ENCODE results near the gene MYO5C. TPM values are rescaled to one million over a fixed set of nuclear protein-coding genes. Genes with fewer than 3 reads are reported as not detected.

MYO5C gene
- total and polyA plus RNA-seq, 2 of the 4 experiments (the other 2 are of a cell fraction) = under 0.01 to 0.03 TPM

- no peak overlapping the region for H3K18ac ChIP-seq (ENCODE audit: low read depth, low read length)
- DNase-seq (no peak), ATAC-seq (ENCODE audit: low read depth) (no peak)
- H4K91ac ChIP-seq (ENCODE audit: insufficient read depth, low read depth, low read length) = no peak overlapping the region
- ChIA-PET POLR2A (ENCODE audit: unreplicated experiment) (no interaction called here), CTCF (no interaction called here)
- intact Hi-C loops (cut with micrococcal nuclease) (no loop called here), in situ Hi-C loops (cut with MboI; ENCODE audit: low sequenced_read_pairs) (no loop called here), dilution Hi-C loops (cut with HindIII; ENCODE audit: low sequenced_read_pairs, unreplicated experiment) (no loop called here)
- no peaks in the 10 kb centered on the region for H4K20me1 ChIP-seq (ENCODE audit: insufficient read depth, low read length)
- no peak overlapping the region for H3K23ac ChIP-seq (ENCODE audit: low read depth, low read length)
- no peak overlapping the region for H3K27ac ChIP-seq (ENCODE audit: insufficient read depth, low read length)
- H2BK15ac ChIP-seq (ENCODE audit: low read depth, low read length) = no peak overlapping the region
- H3K4ac ChIP-seq (ENCODE audit: low read depth, low read length) = no peak overlapping the region
- H3K9ac ChIP-seq (ENCODE audit: low read depth, low read length) = no peak overlapping the region
- H3K27me3 ChIP-seq (ENCODE audit: control insufficient read depth, insufficient read depth, low read length) = no peaks in the 10 kb centered on the region; the same call in 1 of the 2 replicates
- no peak for TF ChIP-seq RAD21 (IDR thresholded peaks at IDR 0.05; ENCODE audit: low read length)
- BruUV-seq (replicated peaks) = no TSS peak
- H2BK120ac ChIP-seq (ENCODE audit: low read depth, low read length) = no peak overlapping the region
- no peaks in the 10 kb centered on the region for H3K79me1 ChIP-seq (ENCODE audit: low read depth in 1 of 2, low read length in 2 of 2)
- H4K5ac ChIP-seq (ENCODE audit: low read depth, low read length) = no peak overlapping the region
- no peak overlapping the region for H4K8ac ChIP-seq (ENCODE audit: low read depth in 2 of 2, low read length in 2 of 2)
- H3K9me1 ChIP-seq (ENCODE audit: insufficient read depth, low read length) = peaks cover 3% of the 10 kb centered on the region
- no peak overlapping the region for H3K56ac ChIP-seq (ENCODE audit: extremely low read depth, insufficient read depth, low read length)
- WGBS, 2 experiments (ENCODE audit: extremely low coverage in 2 of 2, insufficient read length in 1 of 2) = 84% methylated on average over 3 of the region's 3 CpGs; no CpG with 5 or more reads in 1 of the 2 experiments
- no peak overlapping the region for H3K14ac ChIP-seq (replicated peaks; ENCODE audit: low read depth, low read length)
- no peak overlapping the region for H2AK9ac ChIP-seq (replicated peaks; ENCODE audit: low read depth, low read length, poor library complexity)
- H3K4me2 ChIP-seq (ENCODE audit: low read depth, low read length) = no peak overlapping the region
- no peak overlapping the region for H2AFZ ChIP-seq (replicated peaks; ENCODE audit: low read length, poor library complexity)
- H3K36me3 ChIP-seq (ENCODE audit: control insufficient read depth, insufficient read depth, low read length) = no peaks in the 10 kb centered on the region
- H3K4me1 ChIP-seq (ENCODE audit: control insufficient read depth, insufficient read depth, low read length) = peaks cover 5% of the 10 kb centered on the region
- no peak overlapping the region for H2BK20ac ChIP-seq (ENCODE audit: low read depth, low read length)
- H2AK5ac ChIP-seq (ENCODE audit: low read depth, low read length) = no peak overlapping the region
- no peaks in the 10 kb centered on the region for H3K9me3 ChIP-seq (ENCODE audit: control insufficient read depth, insufficient read depth, low read length)
- H3K4me3 ChIP-seq (ENCODE audit: insufficient read depth, low read depth, low read length) = no peak overlapping the region
- no peak overlapping the region for H2BK5ac ChIP-seq (ENCODE audit: low read depth, low read length, poor library complexity, severe bottlenecking)
Measured at GRCh38 chr15:52238149-52238548, 57.5 kb downstream of the MYO5C start.
